Activated T-helper 1 cell treated with anti-CD3 and anti-CD28 coated beads, Interleukin-12 subunit alpha, Interleukin-12 subunit beta, Interleukin-2, Interleukin-4 antibody, amounts not matched to agents 30 ng/mL and 10 ng/mL and 1 ng/mL, durations not matched to agents 14 hours and 24 hours and 36 hours (primary cell): ENCODE results near the gene UQCC5. TPM values are rescaled to one million over a fixed set of nuclear protein-coding genes. Genes with fewer than 3 reads are reported as not detected.
A peak's percentile ranks its signal among the peaks of the same experiment; 100 is the strongest.

Experiments
- DNase-seq: peaks from one replicate; pipeline ENCODE4 v3.0.0; 2021; ENCODE audit warnings: low spot score
- H3K27ac Mint-ChIP-seq: one replicate; pipeline ENCODE4 v1.8.0; 2021; ENCODE audit warnings: mild to moderate bottlenecking, mixed read lengths
- H3K27me3 Mint-ChIP-seq: one replicate; pipeline ENCODE4 v1.8.0; 2022; ENCODE audit warnings: mild to moderate bottlenecking, moderate library complexity, mixed read lengths; ENCODE audit not compliant: insufficient read depth
- H3K36me3 Mint-ChIP-seq: one replicate; pipeline ENCODE4 v1.8.0; 2021; ENCODE audit warnings: low read depth, mixed read lengths
- H3K4me1 Mint-ChIP-seq: one replicate; pipeline ENCODE4 v1.8.0; 2021; ENCODE audit warnings: low read depth, mixed read lengths
- H3K4me3 Mint-ChIP-seq: one replicate; pipeline ENCODE4 v1.8.0; 2021; ENCODE audit warnings: mild to moderate bottlenecking, moderate library complexity, mixed read lengths
- H3K9me3 Mint-ChIP-seq: one replicate; pipeline ENCODE4 v1.8.0; 2021; ENCODE audit warnings: mixed read lengths
- intact Hi-C: fragments of 100-400 bp; cut with micrococcal nuclease; formaldehyde crosslinking; loops from one replicate; pipeline ENCODE4 v1.15.1; 2024
- total RNA-seq: library from RNA; stranded (reverse); gene quantifications from 2 replicates; pipeline ENCODE4 v1.2.3, GENCODE V29; 2022

Gene UQCC5
- total RNA-seq, 1 donor from 2014 or later, result 17.1 TPM

DNA sequence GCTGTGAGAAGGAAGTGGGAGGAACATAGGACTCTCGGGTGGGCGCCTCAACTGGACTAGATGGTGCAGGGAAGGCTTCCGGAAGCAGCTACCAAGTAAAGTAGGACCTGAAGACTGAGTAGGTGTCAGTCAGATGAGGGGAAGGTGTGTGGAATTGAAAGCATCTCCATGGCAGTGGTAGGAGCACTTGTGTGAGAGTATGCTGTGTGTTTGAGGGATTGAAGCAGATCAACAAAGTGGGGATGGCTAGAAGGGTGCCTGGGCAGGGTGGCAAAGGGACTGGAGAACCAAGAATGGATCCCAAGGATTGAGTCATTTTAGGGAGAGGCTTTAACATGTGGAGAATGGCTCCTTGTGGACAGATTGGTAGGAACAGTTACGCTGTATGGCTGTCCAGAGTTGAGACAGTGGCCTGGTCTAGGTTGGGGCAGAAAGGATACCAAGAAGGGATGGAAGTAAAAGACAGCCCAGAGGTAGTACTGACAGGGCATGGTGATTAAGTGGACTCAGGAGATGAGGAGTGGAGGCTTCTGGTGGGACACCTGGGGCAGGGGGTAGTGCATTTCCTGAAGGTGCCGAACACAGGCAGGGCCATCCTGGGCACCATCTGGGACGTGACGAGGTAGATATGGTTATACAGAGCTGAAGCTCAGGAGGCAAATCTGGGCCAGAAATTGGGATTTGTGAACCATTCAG, 1.5 kb downstream of the UQCC5 start:
- intact Hi-C loops, result loop anchor here (2.0 to 10.0 kb wide), 5 partner anchors 91 to 563 kb away; partner anchors contain the start of genes ABHD14A, ABHD14B, ALAS1 and DUSP7
- peak overlapping the region; percentile 100 for H3K4me3 Mint-ChIP-seq
- H3K4me1 Mint-ChIP-seq, result peaks cover 34% of the 10 kb centered on the region
- no peak for DNase-seq
- peaks cover 24% of the 10 kb centered on the region for H3K36me3 Mint-ChIP-seq
- H3K27ac Mint-ChIP-seq, result peak overlapping the region; percentile 99
- H3K9me3 Mint-ChIP-seq, result no peaks in the 10 kb centered on the region
- H3K27me3 Mint-ChIP-seq, result no peaks in the 10 kb centered on the region

DNA sequence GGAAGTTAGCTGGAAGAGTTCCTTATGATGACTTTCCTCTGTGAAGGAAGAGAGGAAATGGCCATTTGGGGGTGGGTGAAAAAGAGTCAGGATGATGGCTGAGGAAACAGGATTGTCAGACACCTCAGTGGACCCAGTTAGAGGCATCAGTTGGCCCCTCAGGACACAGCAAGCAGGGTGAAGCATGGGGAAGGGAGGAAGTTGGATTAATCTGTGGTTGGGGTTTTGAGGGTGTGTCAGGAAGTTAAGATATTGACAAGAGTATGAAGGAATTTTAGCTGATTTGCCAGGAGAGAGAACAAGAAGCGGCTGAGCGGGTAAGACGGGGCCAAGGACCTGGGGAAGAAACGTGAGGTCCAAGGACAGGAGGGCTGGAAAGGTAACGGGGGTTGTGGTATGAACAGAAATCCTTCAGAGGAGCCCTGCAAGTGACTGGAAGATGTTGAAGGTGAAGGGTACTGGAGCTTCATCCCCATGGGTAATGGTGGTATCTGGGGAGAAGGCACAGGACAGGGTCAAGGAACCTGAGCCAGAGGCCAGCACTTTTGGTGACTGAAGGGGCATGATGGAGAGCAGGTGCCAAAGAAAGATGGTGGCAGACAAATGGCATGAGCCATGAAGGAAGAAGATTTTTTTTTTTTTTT, 2.7 kb downstream of the UQCC5 start:
- intact Hi-C loops, result loop anchor here (5.0 to 10.0 kb wide), 2 partner anchors 342 to 564 kb away; partner anchors contain the start of genes ABHD14A, ABHD14B and ALAS1
- Mint-ChIP-seq H3K4me3 (peak overlapping the region; percentile 69), H3K4me1 (peaks cover 34% of the 10 kb centered on the region), H3K36me3 (peaks cover 27% of the 10 kb centered on the region), H3K9me3 (no peaks in the 10 kb centered on the region), H3K27me3 (no peaks in the 10 kb centered on the region), H3K27ac (peak overlapping the region; percentile 46)
- DNase-seq, result no peak

DNA sequence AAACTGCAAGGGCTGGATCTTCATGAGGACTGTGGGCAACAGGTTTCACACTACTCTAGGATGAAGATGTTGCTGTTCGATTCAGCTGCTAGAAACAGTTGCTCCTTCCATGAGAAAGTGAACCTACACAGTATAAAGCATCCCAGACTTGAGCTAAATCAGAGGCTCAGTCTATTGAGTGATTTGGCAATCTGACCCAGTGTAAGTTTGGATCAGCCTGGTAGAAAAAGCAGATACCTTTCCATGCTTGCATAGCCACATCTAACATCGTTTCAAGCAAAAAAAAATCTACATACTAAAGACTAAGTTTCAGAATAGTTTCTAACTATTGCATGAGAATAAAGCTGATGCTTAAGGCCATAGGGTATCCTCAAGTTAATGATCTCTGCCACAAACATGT, 4.6 kb downstream of the UQCC5 start:
- Mint-ChIP-seq H3K27me3 (no peaks in the 10 kb centered on the region), H3K4me3 (no peak overlapping the region), H3K9me3 (no peaks in the 10 kb centered on the region), H3K4me1 (peaks cover 24% of the 10 kb centered on the region), H3K36me3 (peaks cover 31% of the 10 kb centered on the region), H3K27ac (no peak overlapping the region)
- intact Hi-C loops, result no loop called here
- no peak for DNase-seq

DNA sequence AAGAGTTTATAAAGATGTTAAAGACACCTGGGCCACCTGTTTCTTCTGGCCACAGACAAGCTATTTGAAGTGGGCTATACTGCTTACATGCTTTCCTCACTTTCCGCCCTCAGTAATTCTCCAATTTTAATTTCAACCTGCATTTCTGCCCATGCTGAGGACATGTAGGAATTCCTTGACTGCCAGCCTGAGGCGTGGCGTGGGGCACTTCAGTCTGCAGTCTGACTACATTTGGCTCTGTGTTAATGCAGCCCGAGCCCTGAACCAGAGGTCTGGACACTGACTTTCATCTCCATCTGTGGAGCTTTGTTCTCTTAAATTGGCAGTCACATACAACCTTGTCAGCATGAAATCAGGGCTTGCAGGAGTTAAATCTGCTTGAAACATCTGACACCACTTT, 8.5 kb downstream of the UQCC5 start:
- no peak for DNase-seq
- Mint-ChIP-seq H3K4me3 (no peak overlapping the region), H3K36me3 (peaks cover 21% of the 10 kb centered on the region), H3K4me1 (no peaks in the 10 kb centered on the region), H3K27me3 (no peaks in the 10 kb centered on the region), H3K27ac (no peak overlapping the region), H3K9me3 (no peaks in the 10 kb centered on the region)
- intact Hi-C loops, result no loop called here

DNA sequence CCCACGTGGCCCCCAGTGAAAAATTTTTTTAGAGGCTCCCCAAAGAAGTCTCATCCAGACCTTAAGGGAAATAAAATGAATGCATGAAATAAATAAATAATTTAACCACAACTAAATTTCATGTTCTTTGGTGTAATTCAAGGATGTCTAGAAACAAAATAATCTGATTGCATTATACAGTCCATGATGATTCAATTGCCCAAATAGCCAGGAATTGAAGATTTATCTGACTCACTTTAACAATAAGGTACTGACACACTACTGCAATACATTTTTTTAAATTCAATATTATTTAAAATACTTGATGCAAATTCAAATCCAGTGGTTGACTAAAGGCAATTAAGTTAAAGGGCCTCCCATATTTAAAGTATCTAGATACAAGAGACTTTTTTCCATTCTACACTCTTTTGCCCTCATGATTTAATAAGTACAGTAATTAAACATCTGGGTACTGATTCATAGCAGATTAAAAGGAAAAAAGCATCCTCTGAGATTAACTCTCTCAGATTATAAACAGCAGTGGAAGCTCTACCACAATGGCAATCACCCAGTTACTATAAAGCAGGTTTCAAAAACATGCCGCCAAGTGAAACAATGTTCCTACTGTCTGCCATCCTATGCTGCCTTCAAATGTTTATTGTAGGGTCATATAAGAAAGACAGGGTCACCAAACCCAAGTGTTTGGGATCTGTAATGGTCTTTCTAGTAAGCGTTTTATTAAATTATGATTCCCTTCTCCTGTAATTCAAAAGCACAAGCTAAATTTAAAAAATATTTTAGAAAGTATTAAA, 9.9 kb downstream of the UQCC5 start:
- DNase-seq, result no peak
- Mint-ChIP-seq H3K4me1 (no peaks in the 10 kb centered on the region), H3K9me3 (no peaks in the 10 kb centered on the region), H3K4me3 (no peak overlapping the region), H3K36me3 (peaks cover 22% of the 10 kb centered on the region), H3K27me3 (no peaks in the 10 kb centered on the region), H3K27ac (no peak overlapping the region)
- intact Hi-C loops, result no loop called here

GRCh38 chr3:52547143-52547542, 10.7 kb downstream of the UQCC5 start:
- Mint-ChIP-seq H3K27ac (no peak overlapping the region), H3K36me3 (peaks cover 22% of the 10 kb centered on the region), H3K9me3 (no peaks in the 10 kb centered on the region), H3K4me3 (no peak overlapping the region), H3K27me3 (no peaks in the 10 kb centered on the region), H3K4me1 (no peaks in the 10 kb centered on the region)
- no peak for DNase-seq
- intact Hi-C loops, result no loop called here

- H3K4me1 Mint-ChIP-seq, result no peaks in the 10 kb centered on the region
- no peaks in the 10 kb centered on the region for H3K27me3 Mint-ChIP-seq
- H3K9me3 Mint-ChIP-seq, result no peaks in the 10 kb centered on the region
- intact Hi-C loops, result no loop called here
- H3K27ac Mint-ChIP-seq, result no peak overlapping the region
- H3K36me3 Mint-ChIP-seq, result peaks cover 17% of the 10 kb centered on the region
- DNase-seq, result no peak
- no peak overlapping the region for H3K4me3 Mint-ChIP-seq
Observed at GRCh38 chr3:52551118-52551517, 14.7 kb downstream of the UQCC5 start.

DNA sequence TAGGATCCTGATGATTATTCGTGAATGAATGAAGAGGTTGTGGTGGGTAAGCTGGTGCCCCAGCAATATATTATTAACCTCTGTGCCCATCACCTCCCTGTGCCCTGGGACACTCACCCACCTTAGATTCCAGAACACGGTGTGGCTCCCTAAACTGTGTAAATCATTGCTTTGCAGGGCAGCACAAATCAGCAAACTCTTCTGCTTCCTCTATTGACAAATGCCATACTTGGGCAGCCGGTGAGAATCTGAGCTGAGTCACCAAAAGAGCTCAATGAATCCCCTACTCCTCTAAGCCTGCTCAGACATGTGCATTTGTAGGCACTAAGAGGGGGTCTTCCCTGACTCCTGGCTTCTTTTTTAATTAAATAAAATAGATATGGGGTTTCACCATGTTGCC, 15.7 kb downstream of the UQCC5 start:
- Mint-ChIP-seq H3K4me1 (no peaks in the 10 kb centered on the region), H3K27ac (no peak overlapping the region), H3K9me3 (no peaks in the 10 kb centered on the region), H3K36me3 (peaks cover 18% of the 10 kb centered on the region), H3K4me3 (no peak overlapping the region), H3K27me3 (no peaks in the 10 kb centered on the region)
- intact Hi-C loops, result no loop called here
- DNase-seq, result no peak

GRCh38 chr3:52554026-52554755, 17.8 kb downstream of the UQCC5 start:
- DNase-seq, result no peak
- Mint-ChIP-seq H3K27ac (no peak overlapping the region), H3K4me3 (no peak overlapping the region), H3K27me3 (no peaks in the 10 kb centered on the region), H3K36me3 (peaks cover 21% of the 10 kb centered on the region), H3K9me3 (no peaks in the 10 kb centered on the region), H3K4me1 (no peaks in the 10 kb centered on the region)
- intact Hi-C loops, result no loop called here

DNA sequence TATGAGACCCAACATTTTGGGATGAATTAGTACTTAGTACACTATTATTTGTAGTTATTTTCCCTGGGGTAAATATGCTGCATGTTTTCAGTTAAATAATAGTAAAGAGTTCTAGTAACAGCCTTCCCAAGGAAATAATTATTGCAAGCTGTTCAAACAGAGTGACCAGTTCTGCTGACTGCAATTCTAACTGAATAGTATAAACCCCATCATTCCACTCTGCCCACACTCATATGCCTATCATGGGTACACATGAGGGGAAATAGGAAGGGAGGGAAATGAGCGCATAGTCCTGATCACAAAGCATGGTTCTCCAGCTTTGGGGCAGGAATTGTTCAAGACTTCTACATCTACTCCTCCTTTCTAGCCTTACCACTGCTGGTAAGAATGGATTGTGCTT, 18.7 kb downstream of the UQCC5 start:
- Mint-ChIP-seq H3K27me3 (no peaks in the 10 kb centered on the region), H3K4me3 (no peak overlapping the region), H3K4me1 (no peaks in the 10 kb centered on the region), H3K27ac (no peak overlapping the region), H3K9me3 (no peaks in the 10 kb centered on the region), H3K36me3 (peaks cover 28% of the 10 kb centered on the region)
- intact Hi-C loops, result no loop called here
- DNase-seq, result no peak

DNA sequence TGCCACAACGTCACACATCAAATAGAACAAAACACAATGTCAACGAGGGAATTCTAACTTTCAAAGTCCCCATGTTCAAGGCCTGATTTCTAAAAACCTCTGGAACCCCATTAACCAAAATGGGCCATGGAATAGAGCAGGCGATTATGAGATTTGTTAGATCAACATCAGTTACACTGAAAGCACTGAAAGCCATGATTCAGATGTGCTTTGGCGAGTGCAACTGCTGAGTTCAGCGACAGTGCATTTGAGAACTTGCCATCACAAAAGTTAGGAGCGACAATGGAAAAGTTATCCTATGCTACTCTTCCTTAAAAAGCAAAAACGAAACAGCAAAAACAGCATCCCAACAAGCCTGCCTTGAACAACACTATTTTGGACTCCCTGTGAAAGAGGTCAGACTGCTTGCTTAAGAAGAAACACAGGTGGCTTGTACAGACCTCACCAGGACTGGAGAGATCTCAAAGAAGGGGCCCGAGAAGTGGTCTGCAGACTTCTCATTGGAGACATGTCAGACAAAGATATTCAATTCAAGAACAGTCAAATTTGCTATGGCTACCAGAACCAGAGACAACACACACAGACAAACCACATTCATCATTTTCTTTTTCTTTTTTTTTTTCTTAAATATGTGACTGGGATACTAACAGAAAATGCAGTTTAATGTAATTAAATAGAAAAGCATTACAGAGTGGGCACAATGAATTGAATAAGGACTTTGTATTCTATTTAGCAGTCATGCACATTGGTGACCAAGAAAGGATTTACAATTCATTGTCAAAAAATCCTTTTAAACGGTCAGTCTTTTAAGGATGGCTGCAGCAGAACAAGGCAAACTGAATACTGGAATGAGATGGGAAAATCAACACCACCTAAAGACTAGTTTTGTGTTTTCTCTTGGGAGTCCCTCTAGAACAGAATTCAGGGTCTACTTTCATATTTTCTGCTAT, 20.9 kb downstream of the UQCC5 start:
- intact Hi-C loops, result no loop called here
- no peak overlapping the region for H3K4me3 Mint-ChIP-seq
- no peaks in the 10 kb centered on the region for H3K4me1 Mint-ChIP-seq
- H3K27ac Mint-ChIP-seq, result no peak overlapping the region
- no peaks in the 10 kb centered on the region for H3K9me3 Mint-ChIP-seq
- no peak for DNase-seq
- peaks cover 27% of the 10 kb centered on the region for H3K36me3 Mint-ChIP-seq
- H3K27me3 Mint-ChIP-seq, result no peaks in the 10 kb centered on the region

DNA sequence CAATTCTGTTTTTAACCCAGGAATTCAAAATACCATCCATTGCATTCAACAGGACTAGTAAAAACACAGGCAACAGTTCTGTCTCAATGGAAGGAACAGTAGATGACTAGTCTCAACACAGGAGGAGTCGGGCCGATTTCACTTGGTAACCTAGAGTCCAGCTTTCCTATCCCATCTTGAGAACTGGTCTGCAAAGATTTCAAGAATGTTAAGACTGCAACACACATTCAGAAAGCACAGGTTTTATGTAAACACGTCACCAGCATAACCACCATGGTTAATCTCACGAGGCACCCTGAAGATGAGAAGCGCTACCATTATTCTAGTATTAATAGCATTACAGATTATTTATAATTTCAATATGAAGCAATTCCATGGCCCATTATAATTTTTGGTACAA, 22.0 kb downstream of the UQCC5 start:
- DNase-seq, result no peak
- Mint-ChIP-seq H3K27ac (no peak overlapping the region), H3K27me3 (no peaks in the 10 kb centered on the region), H3K4me3 (no peak overlapping the region), H3K9me3 (no peaks in the 10 kb centered on the region), H3K36me3 (peaks cover 34% of the 10 kb centered on the region), H3K4me1 (no peaks in the 10 kb centered on the region)
- intact Hi-C loops, result no loop called here
